B cell (primary cell): ENCODE results near the gene EGR2.

ENCODE experiments used
- CTCF ChIP-seq: fragments of 200-600 bp; IDR thresholded peaks from one replicate; pipeline ENCODE4 v1.8.0; 2022; ENCODE audit warnings: antibody characterized with exemption, mild to moderate bottlenecking
- EZH2 ChIP-seq: IDR thresholded peaks from 2 replicates; pipeline ENCODE4 v1.6.1; 2012; ENCODE audit warnings: borderline replicate concordance, low read depth, mild to moderate bottlenecking, moderate library complexity, low read length; ENCODE audit not compliant: insufficient read depth, poor library complexity, severe bottlenecking

GRCh38 chr10:62772186-62772974 is 43.8 kb downstream of the EGR2 start:
- TF ChIP-seq CTCF, result no peak
- TF ChIP-seq EZH2, result no peak
